GM12878 (cell line): ENCODE results near the gene KIF21B.

Experiments
- BCLAF1 ChIP-seq: fragments of 450-650 bp; IDR thresholded peaks from 2 replicates; pipeline ENCODE4 v1.6.1; 2017; ENCODE audit warnings: antibody characterized with exemption, mild to moderate bottlenecking, moderate library complexity
- CBFB ChIP-seq: IDR thresholded peaks from 2 replicates; pipeline ENCODE4 v1.6.1; 2016; ENCODE audit warnings: antibody characterized with exemption, low read depth
- CHD2 ChIP-seq: IDR thresholded peaks from 2 replicates; pipeline ENCODE4 v1.6.1; 2011; ENCODE audit warnings: low read depth, low read length, improper control_type of control experiment, borderline replicate concordance
- CTCF ChIP-seq, 3 experiments: IDR thresholded peaks in 2 of 3; conservative IDR thresholded peaks in 1 of 3; 2 replicates each; pipeline ENCODE4 v1.5.1; 2011; ENCODE audit warnings: low read depth in 3 of 3, low read length in 3 of 3, mild to moderate bottlenecking in 3 of 3, control low read depth in 2 of 3, moderate library complexity in 2 of 3, inconsistent platforms in 1 of 3, mixed read lengths in 1 of 3; ENCODE audit not compliant: control insufficient read depth in 2 of 3, insufficient read depth in 1 of 3; ENCODE audit errors: extremely low read depth in 1 of 3
- HDAC2 ChIP-seq: fragments of 200-600 bp; sonication (generic); IDR thresholded peaks from 2 replicates; pipeline ENCODE4 v1.6.1; 2017
- JUND ChIP-seq: IDR thresholded peaks from 2 replicates; pipeline ENCODE4 v1.6.1; 2012; ENCODE audit warnings: low read depth, mild to moderate bottlenecking, low read length, improper control_type of control experiment, moderate library complexity
- KDM1A ChIP-seq: fragments of 200-600 bp; sonication (generic); IDR thresholded peaks from 2 replicates; pipeline ENCODE4 v1.6.1; 2016; ENCODE audit warnings: borderline replicate concordance
- POLR2A ChIP-seq: IDR thresholded peaks from 2 replicates; pipeline ENCODE4 v1.6.1; 2011; ENCODE audit warnings: low read depth, mild to moderate bottlenecking, low read length
- REST ChIP-seq: IDR thresholded peaks from 2 replicates; pipeline ENCODE4 v1.6.1; 2012; ENCODE audit warnings: mild to moderate bottlenecking, low read depth, low read length
- SREBF2 ChIP-seq: IDR thresholded peaks from 2 replicates; pipeline ENCODE4 v1.6.1; 2012; ENCODE audit warnings: mild to moderate bottlenecking, low read length
- YY1 ChIP-seq: IDR thresholded peaks from 2 replicates; pipeline ENCODE4 v1.6.1; 2011; ENCODE audit warnings: low read depth, mild to moderate bottlenecking, low read length
- ZNF24 ChIP-seq: fragments of 450-650 bp; IDR thresholded peaks from 2 replicates; pipeline ENCODE4 v1.6.1; 2017; ENCODE audit warnings: antibody characterized with exemption, mild to moderate bottlenecking
- ZNF622 ChIP-seq: fragments of 450-650 bp; IDR thresholded peaks from 2 replicates; pipeline ENCODE4 v1.6.1; 2017; ENCODE audit warnings: mild to moderate bottlenecking, inconsistent platforms

GRCh38 chr1:201039418-201039817 is 15.9 kb upstream of the KIF21B start:
- TF ChIP-seq CTCF (IDR thresholded peaks at IDR 0.05 in 2 of 3, conservative IDR thresholded peaks at IDR 0.05 in 1 of 3; ENCODE audit: control insufficient read depth in 2 of 3, extremely low read depth in 1 of 3, insufficient read depth in 1 of 3, low read depth in 3 of 3, low read length in 3 of 3): no peak
- no peak for TF ChIP-seq HDAC2
- TF ChIP-seq SREBF2: no peak
- no peak for TF ChIP-seq POLR2A
- no peak for TF ChIP-seq JUND
- TF ChIP-seq BCLAF1: no peak
- no peak for TF ChIP-seq CHD2
- no peak for TF ChIP-seq ZNF24
- TF ChIP-seq CBFB: no peak
- no peak for TF ChIP-seq ZNF622
- TF ChIP-seq YY1: no peak
- TF ChIP-seq REST: no peak
- TF ChIP-seq KDM1A: no peak
